HCT116 (cell line): Measurements from ENCODE around the gene RBFOX2. TPM values are rescaled to one million over a fixed set of nuclear protein-coding genes. Genes with fewer than 3 reads are reported as not detected.

Source experiments
- ATAC-seq: fragments of 200-7000 bp; cut with Tn5 transposase; 2 replicates; pipeline ENCODE4 v1.9.1; 2020; ENCODE audit warnings: mild to moderate bottlenecking, moderate library complexity
- BruUV-seq: library from RNA; stranded (reverse); fragments of 400-500 nt; replicated peaks from 2 replicates; lab custom pipeline; 2021; lab: Mats Ljungman, UMichigan
- CTCF ChIA-PET: fragments of 300-600 bp; sonication (Branson Sonifier 250); formaldehyde crosslinking; loops from one replicate; lab custom pipeline; 2021; ENCODE audit warnings: antibody characterized with exemption; lab: Charles Lee
- POLR2A ChIA-PET: fragments of 300-600, 350-600 bp; sonication (Branson Sonifier 250); formaldehyde crosslinking; loops from one replicate; lab custom pipeline; 2021; ENCODE audit warnings: antibody characterized with exemption; lab: Charles Lee
- RAD21 ChIA-PET, 2 experiments: fragments of 300-600 bp; sonication (Branson Sonifier 250); formaldehyde crosslinking; loops; one replicate each; lab custom pipeline; 2023; ENCODE audit warnings: low total read pairs in 2 of 2; ENCODE audit not compliant: uncharacterized antibody in 2 of 2, unreplicated experiment in 2 of 2, low non-redundant PET in 1 of 2; lab: Charles Lee
- DNase-seq: peaks from one replicate; pipeline ENCODE4 v3.0.0-alpha.2; 2010; ENCODE audit warnings: low read depth, low spot score
- H2AFZ ChIP-seq: fragments of 200-600 bp; shearing (Covaris generic), sonication (generic); 2 replicates; pipeline ENCODE4 v1.6.1; 2017; ENCODE audit warnings: low read depth, mixed run types, mixed read lengths, antibody characterized with exemption, low read length; ENCODE audit not compliant: poor library complexity, severe bottlenecking
- H3K27ac ChIP-seq: 2 replicates; pipeline ENCODE4 v1.5.1; 2012; ENCODE audit warnings: low read depth, low read length
- H3K27me3 ChIP-seq: fragments of 200-600 bp; sonication (generic); 2 replicates; pipeline ENCODE4 v1.6.1; 2016; ENCODE audit warnings: mixed run types, low read length, mixed read lengths; ENCODE audit not compliant: insufficient read depth
- H3K36me3 ChIP-seq, 2 experiments: fragments of 200-500 bp in 1 of 2; fragments of 200-600 bp in 1 of 2; sonication (Bioruptor generic) in 1 of 2; sonication (generic) in 1 of 2; 2 replicates each; pipeline versions ENCODE4 v1.5.1 to v1.6.1; 2014 to 2016; ENCODE audit warnings: low read length in 2 of 2, inconsistent platforms in 1 of 2, mixed read lengths in 1 of 2, mixed run types in 1 of 2; ENCODE audit not compliant: insufficient read depth in 2 of 2, control insufficient read depth in 1 of 2
- H3K4me1 ChIP-seq, 2 experiments: fragments of 200-600 bp in 1 of 2; sonication (generic) in 1 of 2; 2 replicates each; pipeline versions ENCODE4 v1.5.1 to v1.6.1; 2012 to 2017; ENCODE audit warnings: low read length in 2 of 2, inconsistent platforms in 1 of 2, mild to moderate bottlenecking in 1 of 2, mixed read lengths in 1 of 2, mixed run types in 1 of 2, moderate library complexity in 1 of 2; ENCODE audit not compliant: insufficient read depth in 2 of 2, control insufficient read depth in 1 of 2
- H3K4me2 ChIP-seq: fragments of 200-600 bp; sonication (generic); 2 replicates; pipeline ENCODE4 v1.6.1; 2017; ENCODE audit warnings: mixed run types, low read length, mixed read lengths
- H3K4me3 ChIP-seq, 2 experiments: fragments of 200-600 bp in 1 of 2; sonication (generic) in 1 of 2; replicated peaks in 1 of 2; 2 replicates each; pipeline ENCODE4 v1.5.1; 2011 to 2016; ENCODE audit warnings: low read length in 2 of 2, control low read depth in 1 of 2, low read depth in 1 of 2, mild to moderate bottlenecking in 1 of 2, mixed read lengths in 1 of 2, mixed run types in 1 of 2
- H3K79me2 ChIP-seq: fragments of 200-600 bp; sonication (generic); 2 replicates; pipeline ENCODE4 v1.6.1; 2017; ENCODE audit warnings: mild to moderate bottlenecking, mixed run types, low read length, moderate library complexity, mixed read lengths; ENCODE audit not compliant: insufficient read depth
- H3K9ac ChIP-seq: fragments of 200-600 bp; sonication (generic); 2 replicates; pipeline ENCODE4 v1.6.1; 2016; ENCODE audit warnings: low read length, mixed read lengths
- H3K9me2 ChIP-seq: fragments of 200-600 bp; sonication (generic), shearing (Covaris generic); 2 replicates; pipeline ENCODE4 v1.6.1; 2017; ENCODE audit warnings: mixed run types, mild to moderate bottlenecking, moderate library complexity; ENCODE audit not compliant: insufficient read depth
- H3K9me3 ChIP-seq, 2 experiments: fragments of 200-500 bp in 1 of 2; fragments of 200-600 bp in 1 of 2; sonication (Bioruptor generic) in 1 of 2; sonication (generic) in 1 of 2; 2 replicates each; pipeline ENCODE4 v1.6.1; 2014 to 2017; ENCODE audit warnings: low read length in 2 of 2, mixed read lengths in 2 of 2, inconsistent platforms in 1 of 2, low read depth in 1 of 2, mild to moderate bottlenecking in 1 of 2, mixed run types in 1 of 2, moderate library complexity in 1 of 2; ENCODE audit not compliant: control insufficient read depth in 1 of 2, insufficient read depth in 1 of 2
- H4K20me1 ChIP-seq: fragments of 200-600 bp; sonication (generic), shearing (Covaris generic); 2 replicates; pipeline ENCODE4 v1.6.1; 2017; ENCODE audit warnings: mixed run types, mild to moderate bottlenecking, moderate library complexity; ENCODE audit not compliant: insufficient read depth
- ATF3 ChIP-seq: IDR thresholded peaks from 2 replicates; pipeline ENCODE4 v1.6.1; 2012
- CBX3 ChIP-seq: IDR thresholded peaks from 2 replicates; pipeline ENCODE4 v1.6.1; 2012; ENCODE audit warnings: low read depth
- CEBPB ChIP-seq: IDR thresholded peaks from 2 replicates; pipeline ENCODE4 v1.6.1; 2012; ENCODE audit warnings: low read depth
- CTCF ChIP-seq, 3 experiments: fragments of 200-600 bp in 1 of 3; sonication (generic) in 1 of 3; IDR thresholded peaks in 2 of 3; conservative IDR thresholded peaks in 1 of 3; 2 replicates each; pipeline ENCODE4 v1.5.1; 2012 to 2017; ENCODE audit warnings: low read depth in 2 of 3, low read length in 2 of 3, antibody characterized with exemption in 1 of 3, borderline replicate concordance in 1 of 3, control low read depth in 1 of 3, mild to moderate bottlenecking in 1 of 3, mixed read lengths in 1 of 3, mixed run types in 1 of 3, moderate library complexity in 1 of 3; ENCODE audit not compliant: insufficient read depth in 1 of 3
- EGR1 ChIP-seq: IDR thresholded peaks from 2 replicates; pipeline ENCODE4 v1.6.1; 2012; ENCODE audit warnings: low read depth
- ELF1 ChIP-seq: IDR thresholded peaks from 2 replicates; pipeline ENCODE4 v1.6.1; 2012; ENCODE audit warnings: low read depth, borderline replicate concordance
- EZH2phosphoT487 ChIP-seq: fragments of 200-600 bp; IDR thresholded peaks from 2 replicates; pipeline ENCODE4 v1.6.1; 2018; ENCODE audit warnings: antibody characterized with exemption, borderline replicate concordance
- FOSL1 ChIP-seq: IDR thresholded peaks from 2 replicates; pipeline ENCODE4 v1.6.1; 2012; ENCODE audit warnings: low read depth
- JUND ChIP-seq: IDR thresholded peaks from 2 replicates; pipeline ENCODE4 v1.6.1; 2012
- MAX ChIP-seq: IDR thresholded peaks from 2 replicates; pipeline ENCODE4 v1.6.1; 2012
- POLR2A ChIP-seq: IDR thresholded peaks from 2 replicates; pipeline ENCODE4 v1.7.0; 2011; ENCODE audit warnings: borderline replicate concordance; ENCODE audit not compliant: insufficient read depth, insufficient read length; ENCODE audit errors: extremely low read depth
- POLR2AphosphoS5 ChIP-seq: IDR thresholded peaks from 2 replicates; pipeline ENCODE4 v1.6.1; 2011; ENCODE audit warnings: mild to moderate bottlenecking, low read depth, low read length, moderate library complexity
- SIN3A ChIP-seq: IDR thresholded peaks from 2 replicates; pipeline ENCODE4 v1.6.1; 2012; ENCODE audit warnings: low read depth
- SP1 ChIP-seq: IDR thresholded peaks from 2 replicates; pipeline ENCODE4 v1.6.1; 2012; ENCODE audit warnings: low read depth
- TCF7L2 ChIP-seq: IDR thresholded peaks from 2 replicates; pipeline ENCODE4 v1.7.0; 2011; ENCODE audit warnings: borderline replicate concordance, inconsistent platforms; ENCODE audit not compliant: insufficient read depth, insufficient read length; ENCODE audit errors: extremely low read depth
- YY1 ChIP-seq: IDR thresholded peaks from 2 replicates; pipeline ENCODE4 v1.6.1; 2011; ENCODE audit warnings: low read length, low read depth, moderate library complexity, mild to moderate bottlenecking; ENCODE audit not compliant: insufficient replicate concordance; ENCODE audit errors: extremely low read depth
- ZBTB33 ChIP-seq: IDR thresholded peaks from 2 replicates; pipeline ENCODE4 v1.6.1; 2011; ENCODE audit warnings: mild to moderate bottlenecking, low read length, moderate library complexity; ENCODE audit not compliant: insufficient replicate concordance; ENCODE audit errors: extremely low read depth
- ZFX ChIP-seq: fragments of 450-650 bp; IDR thresholded peaks from 2 replicates; pipeline ENCODE4 v1.6.1; 2017
- intact Hi-C: fragments of 100-400 bp; cut with micrococcal nuclease; formaldehyde crosslinking; loops from 2 replicates; pipeline ENCODE4 v1.10.0; 2022
- total RNA-seq: library from RNA; stranded (reverse); gene quantifications from one replicate; pipeline ENCODE4 v1.2.1, GENCODE V29; 2021; ENCODE audit not compliant: unreplicated experiment

RBFOX2 gene
- total RNA-seq, 1 experiment from 2014 or later: 83.9 TPM

- ChIA-PET CTCF (no interaction called here), POLR2A (no interaction called here), RAD21 (no interaction called here)
- no peaks in the 10 kb centered on the region for H3K27me3 ChIP-seq
- intact Hi-C loops: no loop called here
- H3K4me2 ChIP-seq: no peak overlapping the region
- TF ChIP-seq POLR2A: no peak
- TF ChIP-seq MAX: no peak
- no peak for TF ChIP-seq EGR1
- H3K9ac ChIP-seq: no peak overlapping the region
- H3K36me3 ChIP-seq: no peaks in the 10 kb centered on the region
- DNase-seq: no peak
- H3K9me2 ChIP-seq: no peaks in the 10 kb centered on the region
- H3K4me3 ChIP-seq: no peak overlapping the region
- no TSS peak for BruUV-seq
- H3K4me1 ChIP-seq: no peaks in the 10 kb centered on the region
- no peak for ATAC-seq
- peaks cover 4% of the 10 kb centered on the region; the same call in 1 of the 2 replicates for H4K20me1 ChIP-seq
- no peaks in the 10 kb centered on the region for H3K9me3 ChIP-seq
- H2AFZ ChIP-seq: no peak overlapping the region
- H3K27ac ChIP-seq: no peak overlapping the region
- H3K79me2 ChIP-seq: peaks cover 67% of the 10 kb centered on the region
These were observed 40.6 kb downstream of the RBFOX2 start for GRCh38 chr22:35988030-35988429.

GRCh38 chr22:35987487-35987886 is 41.1 kb downstream of the RBFOX2 start:
- ChIA-PET CTCF (no interaction called here), RAD21 (no interaction called here), POLR2A (no interaction called here)
- Histone ChIP-seq H3K27me3 (no peaks in the 10 kb centered on the region), H3K79me2 (peaks cover 70% of the 10 kb centered on the region), H3K4me1 (no peaks in the 10 kb centered on the region), H3K27ac (no peak overlapping the region), H3K9ac (no peak overlapping the region), H3K9me3 (no peaks in the 10 kb centered on the region), H3K4me2 (no peak overlapping the region), H2AFZ (no peak overlapping the region), H3K4me3 (no peak overlapping the region), H4K20me1 (peaks cover 4% of the 10 kb centered on the region; the same call in 1 of the 2 replicates), H3K36me3 (no peaks in the 10 kb centered on the region), H3K9me2 (no peaks in the 10 kb centered on the region)
- BruUV-seq: no TSS peak
- intact Hi-C loops: no loop called here
- DNase-seq (no peak), ATAC-seq (no peak)
- TF ChIP-seq FOSL1 (no peak), SP1 (no peak), ATF3 (no peak), SIN3A (no peak), EZH2phosphoT487 (no peak), MAX (no peak), JUND (no peak), POLR2A (no peak), ELF1 (no peak), CEBPB (no peak), CBX3 (no peak), YY1 (no peak), CTCF (IDR thresholded peaks at IDR 0.05 in 2 of 3, conservative IDR thresholded peaks at IDR 0.05 in 1 of 3; ENCODE audit: borderline replicate concordance in 1 of 3, insufficient read depth in 1 of 3, low read depth in 2 of 3, low read length in 2 of 3) (no peak), POLR2AphosphoS5 (no peak), TCF7L2 (no peak), ZBTB33 (no peak), ZFX (no peak)
